ENCODE measurements around the gene RTTN. TPM values are rescaled to one million over a fixed set of nuclear protein-coding genes. Genes with fewer than 3 reads are reported as not detected.

Gene RTTN
- total and polyA plus RNA-seq, 2 donors (not counting 3 experiments of a cell fraction or from before 2014, with no cell fraction given): 3.1 to 17.4 TPM

GRCh38 chr18:70175216-70175615 is 30.3 kb downstream of the RTTN start:
- Histone ChIP-seq H3K9me3 (replicated peaks; ENCODE audit: control insufficient read depth, insufficient read depth, low read length) (no peaks in the 10 kb centered on the region), H3K4me1 (ENCODE audit: control insufficient read depth, extremely low read depth, insufficient read depth, low read length) (no peaks in the 10 kb centered on the region), H3K4me2 (ENCODE audit: insufficient read depth, low read length) (no peak overlapping the region), H3K9ac (replicated peaks; ENCODE audit: extremely low read depth, insufficient read depth, low read length) (no peak overlapping the region), H3K79me2 (ENCODE audit: control insufficient read depth, insufficient read depth, low read length) (peaks cover 3% of the 10 kb centered on the region), H4K20me1 (replicated peaks; ENCODE audit: control insufficient read depth, extremely low read depth, insufficient read depth, low read length) (no peaks in the 10 kb centered on the region), H2AFZ (ENCODE audit: low read depth, low read length) (no peak overlapping the region), H3K27ac (ENCODE audit: insufficient read depth, low read depth, low read length) (no peak overlapping the region), H3K27me3 (ENCODE audit: control insufficient read depth in 2 of 2, insufficient read depth in 2 of 2, low read length in 2 of 2) (no peaks in the 10 kb centered on the region), H3K9me1 (replicated peaks; ENCODE audit: control insufficient read depth, extremely low read depth, insufficient read depth, low read length) (no peaks in the 10 kb centered on the region), H3K36me3 (ENCODE audit: control insufficient read depth in 2 of 2, extremely low read depth in 1 of 2, insufficient read depth in 2 of 2, low read length in 2 of 2) (no peaks in the 10 kb centered on the region), H3K4me3 (replicated peaks in 1 of 3; ENCODE audit: insufficient read depth in 1 of 3, low read depth in 1 of 3, low read length in 3 of 3) (no peak overlapping the region)
- dilution Hi-C loops (cut with MboI; ENCODE audit: extremely low pct_ligation_motif_present, low sequenced_read_pairs) (no loop called here), intact Hi-C loops (cut with micrococcal nuclease) (no loop called here)
- no peak for TF ChIP-seq MYC (IDR thresholded peaks at IDR 0.05; ENCODE audit: low read depth, low read length)
- TF ChIP-seq POLR2AphosphoS5 (IDR thresholded peaks at IDR 0.05; ENCODE audit: insufficient read depth, low read depth, low read length): no peak
- TF ChIP-seq, protein P1, sequence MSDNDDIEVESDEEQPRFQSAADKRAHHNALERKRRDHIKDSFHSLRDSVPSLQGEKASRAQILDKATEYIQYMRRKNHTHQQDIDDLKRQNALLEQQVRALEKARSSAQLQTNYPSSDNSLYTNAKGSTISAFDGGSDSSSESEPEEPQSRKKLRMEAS (IDR thresholded peaks at IDR 0.05; ENCODE audit: insufficient read depth, insufficient read length): no peak
- no peak for TF ChIP-seq CTCF (IDR thresholded peaks at IDR 0.05; ENCODE audit: extremely low read depth in 1 of 2, insufficient read depth in 1 of 2, low read depth in 1 of 2, low read length in 2 of 2)
- no peak for TF ChIP-seq GATA2 (IDR thresholded peaks at IDR 0.05; ENCODE audit: insufficient read depth, insufficient read length, low read depth, low read length)
- TF ChIP-seq FOS (IDR thresholded peaks at IDR 0.05; ENCODE audit: borderline replicate concordance, insufficient read depth, low read length): no peak
- no peak for TF ChIP-seq POLR2A (IDR thresholded peaks at IDR 0.05; ENCODE audit: low read depth, low read length)
- no peak for TF ChIP-seq EZH2 (IDR thresholded peaks at IDR 0.05; ENCODE audit: borderline replicate concordance, low read depth, low read length, severe bottlenecking)
- no peak for TF ChIP-seq JUN (IDR thresholded peaks at IDR 0.05; ENCODE audit: borderline replicate concordance, insufficient read depth, insufficient read length, low read depth)
- FAIRE-seq (no peak), DNase-seq (ENCODE audit: low read depth, low spot score) (no peak)
- ChIA-PET CTCF (interaction anchor here (0.6 to 1.6 kb wide), 4 partner anchors 20 to 280 kb away, joined by 4 to 9 read pairs (median 6); no protein-coding TSS in a partner anchor), POLR2A (interaction anchor here (0.7 kb wide), 1 partner anchor 17 kb away, joined by 8 read pairs; no protein-coding TSS in a partner anchor)
- BruUV-seq (replicated peaks): no TSS peak
